Measurements from ENCODE around the gene TEAD1.

DNA sequence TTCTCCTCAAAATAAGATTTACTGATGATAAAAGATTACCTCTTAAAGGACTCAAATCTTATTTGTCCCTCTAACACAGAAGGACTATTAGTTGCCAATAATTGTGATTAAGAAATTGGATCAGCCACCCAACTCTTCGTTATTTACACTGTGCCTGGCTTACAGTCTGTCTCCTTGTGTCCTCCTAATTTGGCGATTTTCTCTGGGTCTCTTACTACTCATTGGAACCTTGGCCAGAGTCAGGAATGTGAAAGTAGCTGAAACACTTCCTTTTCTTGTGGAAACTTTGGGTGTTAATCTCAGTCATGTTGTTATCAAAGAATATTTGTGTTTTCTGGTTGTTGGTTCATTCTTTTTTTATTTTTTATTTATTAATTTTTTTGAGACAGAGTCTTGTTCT, 83.2 kb downstream of the TEAD1 start:
- no peak for TF ChIP-seq NELFE (IDR thresholded peaks at IDR 0.05; ENCODE audit: insufficient read depth, insufficient read length)
- no peak for TF ChIP-seq ZBTB43 (CRISPR knock-in tag; IDR thresholded peaks at IDR 0.05)
- TF ChIP-seq GATAD2A (IDR thresholded peaks at IDR 0.05): no peak
- no peak for TF ChIP-seq CTCF (IDR thresholded peaks at IDR 0.05 in 2 of 3, conservative IDR thresholded peaks at IDR 0.05 in 1 of 3; ENCODE audit: insufficient read depth in 2 of 3, low read depth in 1 of 3, low read length in 3 of 3)
- no peak for TF ChIP-seq SIN3A (IDR thresholded peaks at IDR 0.05; ENCODE audit: borderline replicate concordance in 2 of 2, control insufficient read depth in 1 of 2, low read depth in 2 of 2, low read length in 2 of 2)
- TF ChIP-seq EP300 (IDR thresholded peaks at IDR 0.05; ENCODE audit: low read length): no peak
- no peak for TF ChIP-seq PCBP1 (IDR thresholded peaks at IDR 0.05; ENCODE audit: low read depth, low read length, poor library complexity, severe bottlenecking)
- TF ChIP-seq TGIF2 (CRISPR knock-in tag; IDR thresholded peaks at IDR 0.05): no peak
- TF ChIP-seq NR4A1 (CRISPR knock-in tag; IDR thresholded peaks at IDR 0.05): no peak
- no peak for TF ChIP-seq NR4A1 (tag; IDR thresholded peaks at IDR 0.05)
- no peak for TF ChIP-seq ESRRA (IDR thresholded peaks at IDR 0.05; ENCODE audit: borderline replicate concordance, low read depth)
